ENCODE results near the gene GRAMD1B.
"Not testable (repeated sequence)": the region's sequence is repeated elsewhere in the genome, so short reads cannot be mapped to it uniquely, and the experiment has no call there.

GRAMD1B gene

DNA sequence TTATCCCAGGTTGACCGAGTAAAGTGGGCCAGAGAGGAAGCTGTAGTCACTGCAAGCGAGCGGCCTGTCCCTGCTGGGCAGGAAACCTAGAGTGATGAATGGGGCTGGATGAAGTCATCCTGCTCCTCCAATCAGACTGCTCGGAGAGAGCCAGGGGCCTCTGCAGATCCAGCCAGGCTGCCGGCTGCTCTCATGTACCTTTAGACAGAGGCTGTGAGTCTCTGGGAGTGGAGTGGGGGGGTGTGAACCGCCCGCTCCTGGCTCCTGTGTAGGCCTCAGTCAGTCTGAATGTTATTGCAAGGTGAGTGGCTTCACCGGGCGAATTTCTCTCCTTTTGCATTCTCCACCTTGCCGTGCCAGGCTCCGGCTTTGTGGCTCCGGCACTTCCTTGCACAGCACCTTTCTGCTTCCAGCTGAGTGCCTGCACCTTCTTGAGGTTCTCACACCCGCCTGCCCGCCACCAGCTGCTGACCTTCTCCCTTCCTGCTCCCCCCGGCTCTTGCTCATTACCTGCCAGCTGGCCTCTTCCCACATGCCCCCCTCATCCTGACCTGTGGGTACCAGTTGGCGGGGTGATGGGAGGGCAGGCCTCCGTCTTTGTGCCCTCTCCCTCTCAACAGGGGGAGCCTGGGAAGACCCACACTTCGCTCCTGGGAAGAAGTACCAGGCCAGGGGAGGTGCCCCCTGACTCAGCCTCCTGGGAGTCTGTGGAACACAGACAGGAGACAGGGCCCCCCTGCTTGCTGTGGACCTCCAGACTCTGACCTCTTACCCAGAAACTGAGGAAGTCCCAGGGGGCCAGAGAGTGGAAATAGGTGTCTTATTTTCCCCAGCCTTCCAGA lies 79.9 kb downstream of the GRAMD1B start:
- DNase-seq: no peak
- no peak for ATAC-seq

DNA sequence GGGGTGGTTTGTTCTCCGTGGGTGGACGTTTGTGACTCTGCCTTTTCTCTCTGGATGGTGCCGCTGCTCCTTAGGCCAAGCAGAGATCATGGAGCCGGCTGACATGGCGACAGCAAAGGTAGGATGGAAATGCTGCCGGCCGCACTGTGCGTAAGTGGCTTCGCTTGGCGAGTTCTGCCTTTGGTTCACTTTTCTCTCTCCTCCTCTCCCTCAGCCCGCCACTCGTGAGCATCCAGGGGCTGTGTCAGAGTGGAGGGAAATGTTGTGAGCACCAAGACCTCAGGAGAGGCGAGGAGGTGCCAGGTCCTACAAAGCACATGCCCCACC lies 80.5 kb downstream of the GRAMD1B start:
- no peak for ATAC-seq
- DNase-seq: no peak

DNA sequence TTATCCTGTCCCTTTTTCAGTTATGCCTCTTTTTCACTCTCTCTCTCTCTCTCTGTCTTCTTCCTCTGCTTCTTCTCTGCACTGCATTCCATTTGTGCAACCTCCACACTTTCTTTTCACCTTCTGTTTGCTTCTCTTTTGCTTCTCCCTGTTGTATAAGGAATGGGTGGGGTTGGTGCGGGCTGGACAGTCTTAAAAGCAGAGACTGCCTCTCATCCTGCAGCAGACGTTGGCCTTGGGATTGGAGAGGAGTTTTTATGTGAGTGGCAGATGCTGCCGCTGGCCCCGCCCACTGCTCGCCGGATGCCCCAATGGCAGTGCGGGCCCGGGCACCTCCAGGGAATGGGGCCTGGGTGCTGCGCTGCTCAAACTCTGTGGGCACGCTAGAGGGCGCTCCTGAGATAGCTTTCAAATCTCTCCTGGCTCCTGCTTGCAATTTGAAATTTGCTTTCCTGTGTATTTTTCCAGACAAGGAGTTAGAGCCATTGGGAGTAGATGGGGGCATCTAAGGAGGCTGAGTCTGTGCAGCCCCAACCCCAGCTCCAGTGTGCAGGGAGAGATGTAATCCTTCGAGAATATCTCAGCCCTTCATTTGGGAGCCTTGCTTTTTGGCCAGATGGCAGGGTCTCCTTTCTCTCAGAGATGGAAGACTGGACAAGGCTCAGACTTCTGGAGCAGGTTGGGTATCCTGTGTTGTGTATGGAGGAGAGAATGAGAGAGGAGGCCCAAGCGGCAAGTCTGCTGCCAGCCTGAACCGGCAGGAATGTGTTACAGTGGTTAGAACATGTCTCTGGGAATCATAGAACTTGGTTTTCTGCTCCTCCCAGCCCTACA lies 81.2 kb downstream of the GRAMD1B start:
- ATAC-seq (peak; percentile 96), DNase-seq (peak; percentile 80)

DNA sequence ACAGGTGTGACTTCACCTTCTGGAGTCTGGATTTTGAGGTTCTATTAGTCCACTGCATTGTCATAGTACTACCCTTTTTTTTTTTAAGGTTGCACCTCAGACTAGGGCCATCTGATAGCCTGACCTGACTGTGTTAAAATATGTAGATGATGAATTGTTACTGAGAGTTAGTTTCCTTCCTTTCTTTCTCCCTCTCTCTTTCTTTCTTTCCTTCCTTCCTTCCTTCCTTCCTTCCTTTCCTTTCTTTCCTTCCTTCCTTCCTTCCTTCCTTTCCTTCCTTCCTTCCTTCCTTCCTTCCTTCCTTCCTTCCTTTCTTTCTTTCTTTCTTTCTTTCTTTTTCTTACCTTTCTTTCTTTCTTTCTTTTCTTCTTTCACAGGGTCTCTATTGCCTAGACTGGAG lies 83.2 kb downstream of the GRAMD1B start:
- DNase-seq, ATAC-seq: not testable (repeated sequence)

DNA sequence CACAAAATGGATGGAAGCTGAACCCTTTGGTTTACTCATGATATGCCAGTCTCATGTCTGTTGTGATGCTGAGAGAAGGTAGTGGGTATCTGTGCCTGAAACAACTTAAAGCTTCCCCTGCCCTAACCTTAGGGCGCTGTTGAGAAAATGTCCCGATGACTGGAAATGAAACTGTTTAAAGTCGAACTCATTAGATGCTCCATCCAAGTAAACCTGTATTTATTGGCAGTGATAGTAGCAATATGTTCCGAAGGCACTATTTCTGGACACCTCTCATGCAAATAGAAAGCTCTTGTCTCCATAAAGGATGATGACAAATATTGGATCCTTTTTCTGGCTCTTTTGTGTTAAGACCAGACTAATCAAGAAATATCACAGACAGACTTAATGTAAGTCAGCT lies 86.2 kb downstream of the GRAMD1B start:
- ATAC-seq: no peak
- no peak for DNase-seq

DNA sequence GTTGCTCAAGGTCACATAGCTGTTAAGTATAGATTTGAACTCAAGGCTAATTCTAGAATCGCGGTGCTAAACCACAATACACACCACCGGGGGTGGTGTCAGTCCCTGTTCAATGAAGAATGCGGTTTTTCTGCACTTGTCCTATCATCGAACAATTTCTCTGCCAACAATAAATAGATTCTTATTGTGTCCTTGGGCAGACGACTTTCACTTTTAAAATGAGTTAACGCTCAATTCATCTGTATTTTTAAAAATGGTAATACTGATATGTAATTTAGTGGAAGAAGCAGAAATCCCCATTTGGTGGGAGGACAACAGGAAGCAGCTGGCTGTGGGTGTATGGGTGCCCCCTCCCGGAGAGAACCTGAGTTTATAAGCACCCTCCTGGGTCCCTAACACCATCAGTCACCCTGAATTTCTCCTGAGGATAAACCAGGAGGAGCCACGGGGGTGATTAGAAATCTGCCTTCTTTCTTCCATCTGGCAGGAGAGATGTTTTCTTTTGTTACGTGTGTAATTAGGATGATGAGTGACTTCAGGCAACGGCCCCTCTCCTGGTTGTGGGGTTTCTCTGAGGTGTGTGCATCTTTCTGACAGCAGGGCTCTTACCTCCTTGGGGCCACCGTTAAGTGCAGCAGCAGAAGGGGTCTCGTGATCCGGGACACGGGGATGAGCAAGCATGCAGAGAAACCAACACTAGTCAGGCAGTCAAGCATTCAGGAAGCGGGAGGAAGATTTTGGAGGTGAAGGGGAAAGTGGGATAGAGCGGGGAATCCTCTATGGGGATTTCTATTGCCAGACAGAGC lies 87.7 kb downstream of the GRAMD1B start:
- DNase-seq: no peak
- peak; percentile 23 for ATAC-seq

DNA sequence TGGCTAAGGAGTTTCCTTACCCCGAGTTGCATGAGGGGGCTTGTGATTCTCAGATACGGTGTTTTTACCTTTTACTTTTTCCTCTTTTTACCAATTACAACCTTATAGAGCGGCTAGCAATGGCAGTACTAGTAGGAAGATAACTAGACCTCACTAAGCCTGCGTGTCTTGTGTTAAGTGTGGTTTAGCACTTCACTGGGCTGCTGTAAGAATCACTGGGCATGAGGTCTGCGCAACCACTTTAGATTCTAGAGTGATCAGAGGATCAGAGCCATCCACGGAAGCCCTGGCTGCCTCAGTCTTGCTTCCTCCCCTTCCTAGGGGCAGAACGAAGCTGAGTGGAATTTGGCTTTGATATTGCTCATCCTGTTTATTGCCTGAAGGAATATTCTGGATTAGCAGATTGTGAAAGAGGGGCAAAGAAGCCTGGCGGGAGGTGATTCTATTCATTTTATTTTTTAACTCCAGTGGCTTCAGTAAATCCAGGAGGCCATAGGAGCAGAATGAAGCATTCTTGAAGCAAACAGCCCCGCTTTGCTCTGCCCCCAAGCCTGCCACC lies 88.5 kb downstream of the GRAMD1B start:
- no peak for ATAC-seq
- no peak for DNase-seq

DNA sequence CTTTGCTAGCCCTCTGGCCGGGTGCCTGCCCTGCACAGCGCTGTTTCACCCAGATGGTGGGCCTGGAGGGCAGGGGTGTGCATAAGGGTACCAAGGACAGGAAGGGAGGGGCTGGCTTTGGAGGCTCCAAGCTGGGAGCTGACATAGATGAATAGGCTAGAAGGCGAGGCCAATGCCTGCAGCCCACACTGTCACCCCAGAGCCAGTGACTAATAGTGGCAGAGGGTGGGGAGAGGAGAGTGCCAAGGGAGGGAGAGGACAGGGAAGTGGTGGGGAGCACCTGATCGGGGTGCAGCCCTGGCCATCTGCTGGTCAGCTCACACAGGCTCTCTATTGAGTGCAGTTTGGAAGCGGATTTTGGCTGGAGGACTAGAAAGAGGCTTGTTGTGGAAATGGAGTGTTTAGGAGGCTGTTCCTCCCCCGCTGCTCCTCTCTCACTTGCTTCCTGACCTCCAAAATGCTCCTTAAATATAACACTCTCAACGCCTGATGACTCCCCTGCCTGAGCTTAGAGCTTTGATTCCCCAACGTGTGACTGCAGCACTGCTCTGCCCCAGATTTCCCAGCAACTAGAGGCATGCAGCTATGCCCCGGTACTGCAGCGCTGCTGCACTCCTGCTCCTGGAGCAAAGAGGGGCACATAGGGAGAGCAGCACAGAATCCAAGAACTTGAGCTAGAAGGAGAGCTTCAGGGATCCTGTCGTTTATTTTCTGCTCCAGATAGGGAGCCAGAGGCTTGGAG lies 89.2 kb downstream of the GRAMD1B start:
- ATAC-seq: peak; percentile 32
- no peak for DNase-seq

DNA sequence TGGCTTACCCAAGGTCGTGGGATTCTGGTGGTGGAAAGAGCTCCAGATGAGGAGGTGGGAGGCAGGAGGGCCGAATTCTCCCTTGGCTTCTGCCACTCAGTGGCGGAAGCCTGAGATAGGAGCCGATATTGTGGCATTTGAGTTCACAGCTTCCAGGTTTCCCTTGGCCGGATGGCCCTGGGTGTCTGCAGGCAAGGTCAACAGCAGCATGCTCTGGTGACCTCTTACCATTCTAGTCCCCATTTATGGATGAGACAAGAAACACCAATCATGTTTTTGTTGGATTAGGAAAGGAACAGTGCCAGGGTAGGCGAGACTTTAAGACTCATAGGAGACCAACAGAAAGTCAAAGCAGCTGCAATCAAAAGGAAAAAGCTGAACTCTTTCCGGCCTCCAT lies 89.7 kb downstream of the GRAMD1B start:
- ATAC-seq: no peak
- no peak for DNase-seq

DNA sequence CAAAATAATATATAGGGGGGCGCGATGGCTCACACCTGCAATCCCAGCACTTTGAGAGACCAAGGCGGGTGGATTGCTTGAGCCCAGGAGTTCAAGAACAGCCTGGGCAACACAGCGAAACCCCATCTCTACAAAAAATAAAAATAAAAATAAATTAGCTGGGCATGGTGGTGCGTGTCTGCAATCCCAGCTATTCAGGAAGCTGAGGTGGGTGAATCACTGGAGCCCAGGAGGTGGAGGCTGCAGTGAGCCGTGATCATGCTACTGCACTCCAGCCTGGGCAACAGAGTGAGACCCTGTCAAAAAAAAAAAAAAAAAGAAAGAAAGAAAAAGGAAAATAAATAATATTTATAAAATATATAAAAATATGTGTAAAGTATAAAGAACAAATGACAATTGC lies 90.4 kb downstream of the GRAMD1B start:
- not testable (repeated sequence) for DNase-seq, ATAC-seq

DNA sequence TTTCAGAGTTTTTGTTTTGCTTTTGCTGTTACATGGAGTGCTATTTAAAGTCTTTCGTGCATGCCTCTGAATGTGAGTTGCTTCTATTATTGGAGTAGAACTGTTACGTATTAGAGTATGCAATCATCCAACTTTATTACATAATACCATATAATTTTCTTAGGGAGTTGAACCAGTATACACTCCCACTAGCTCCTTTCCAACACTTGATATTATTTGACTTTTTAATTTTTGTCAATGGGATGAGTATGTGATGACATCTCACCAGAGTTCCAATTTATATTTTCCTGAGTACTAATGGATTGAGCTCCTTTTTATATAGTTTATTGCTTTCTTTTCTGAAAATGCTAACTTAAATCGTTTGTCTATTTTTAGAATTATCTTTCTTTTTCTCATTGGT lies 90.9 kb downstream of the GRAMD1B start:
- DNase-seq (no peak), ATAC-seq (no peak)

DNA sequence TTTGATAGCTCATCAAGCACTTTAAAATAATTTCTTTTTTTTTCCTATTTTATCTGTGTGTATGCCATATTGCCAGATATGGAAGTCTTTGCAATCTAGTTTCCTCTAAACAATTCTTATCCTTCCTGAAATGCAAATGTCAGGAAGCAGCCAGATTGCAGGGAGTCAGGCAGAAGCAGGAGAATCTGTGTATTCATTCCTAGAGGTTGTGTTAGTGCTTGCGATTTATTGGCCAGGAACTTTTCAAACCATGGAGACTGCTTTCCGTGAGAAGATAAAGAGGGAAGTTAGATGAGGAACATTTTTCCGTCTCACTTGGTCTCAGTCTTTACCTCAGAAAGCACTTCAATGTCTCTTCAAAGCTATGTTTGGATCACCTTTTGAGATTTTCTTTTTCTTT lies 91.9 kb downstream of the GRAMD1B start:
- ATAC-seq: no peak
- DNase-seq: no peak

DNA sequence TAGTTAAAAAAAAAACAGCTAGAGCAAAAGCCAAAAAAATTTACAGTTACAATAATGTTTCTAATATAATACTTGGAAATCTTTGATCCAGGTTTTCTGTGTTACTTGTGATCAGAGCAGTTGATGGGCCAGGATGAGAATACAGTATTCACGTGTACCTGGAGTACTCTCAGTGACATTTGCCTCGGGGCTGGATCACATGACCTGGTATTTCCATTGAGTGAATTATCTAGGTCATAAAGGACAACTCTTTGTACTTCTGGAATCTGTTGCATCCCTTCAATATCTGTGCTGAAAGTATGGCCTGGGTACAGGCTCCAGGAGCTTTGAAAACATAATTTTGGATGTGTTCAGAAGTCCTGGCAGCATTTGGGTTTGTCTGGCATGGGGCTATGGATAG lies 93.5 kb downstream of the GRAMD1B start:
- ATAC-seq (no peak), DNase-seq (no peak)

DNA sequence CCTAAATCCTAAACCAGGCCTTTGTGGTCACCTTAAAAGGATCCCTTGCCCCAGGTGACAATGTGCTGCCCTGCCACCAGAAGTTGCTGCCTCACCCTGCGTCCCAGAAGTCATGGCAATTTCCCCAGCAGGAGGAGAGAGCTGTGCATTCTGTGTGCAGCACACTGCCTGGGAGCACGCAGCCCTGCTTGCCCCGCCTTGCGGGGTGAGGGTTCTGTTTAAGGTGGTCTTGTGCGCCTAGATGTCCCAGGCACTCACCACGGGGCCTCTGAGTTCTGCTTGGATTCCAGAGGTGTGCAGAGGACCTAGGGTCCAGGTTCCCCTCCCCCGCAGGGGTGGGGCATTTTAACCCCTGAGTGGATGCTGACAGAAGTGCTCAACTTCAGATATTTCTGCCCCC lies 95.0 kb downstream of the GRAMD1B start:
- no peak for DNase-seq
- no peak for ATAC-seq

DNA sequence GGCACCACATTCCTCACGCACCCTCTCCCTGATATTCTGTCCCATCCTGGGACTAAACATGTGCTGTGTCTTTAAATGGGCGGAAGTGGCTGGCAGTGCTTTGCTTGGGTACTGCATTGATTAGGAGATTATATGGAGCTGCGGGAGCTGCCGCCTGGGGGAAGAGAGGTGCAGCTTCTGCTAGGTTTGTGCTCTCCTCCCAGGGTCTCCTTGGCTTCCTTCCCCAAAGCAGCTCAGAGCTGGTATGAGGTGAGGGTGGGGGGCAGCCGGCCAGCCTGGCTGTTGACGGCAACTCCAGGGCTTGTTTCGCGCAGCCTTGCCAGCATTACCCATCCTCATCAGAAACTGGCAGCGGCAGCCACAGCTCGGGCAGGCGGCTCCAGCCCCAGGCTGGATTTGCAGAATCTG lies 95.4 kb downstream of the GRAMD1B start:
- no peak for ATAC-seq

DNA sequence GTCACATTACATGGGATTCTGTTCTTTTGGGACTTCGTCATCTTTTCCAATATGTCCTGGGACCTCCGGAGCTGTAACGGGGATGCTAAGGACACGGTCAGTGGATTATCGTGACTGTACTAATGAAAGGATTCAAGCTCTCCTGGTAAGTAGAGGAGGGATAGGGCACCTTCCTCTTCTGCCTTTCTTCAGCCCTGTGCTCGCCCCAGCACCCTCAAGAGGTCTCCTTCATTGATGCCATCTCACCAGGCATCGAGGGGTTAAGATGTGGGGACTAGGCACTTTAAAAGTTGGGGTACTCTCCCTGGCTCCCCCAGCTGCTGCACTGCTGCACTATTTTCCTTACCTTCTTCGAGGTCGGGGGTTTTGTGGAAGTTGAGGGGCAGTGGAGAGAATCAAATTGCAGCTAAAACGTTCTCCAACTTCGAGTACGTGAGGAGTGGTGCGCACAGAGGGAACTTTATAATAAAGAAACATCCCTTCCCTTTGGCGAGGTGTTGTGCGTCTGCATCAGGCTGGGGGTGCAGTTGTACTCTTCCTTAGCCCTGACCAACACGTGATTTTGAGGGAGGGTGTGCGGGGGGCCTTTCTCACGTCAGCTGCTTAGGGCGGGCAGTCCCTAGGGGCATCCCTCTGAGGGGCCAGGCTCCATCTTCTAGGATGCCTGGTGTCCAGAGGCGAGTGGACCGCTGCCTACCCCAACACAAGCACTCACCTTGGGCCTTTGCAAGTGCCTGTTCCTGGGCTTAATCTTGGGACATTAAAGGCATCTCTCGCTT lies 96.1 kb downstream of the GRAMD1B start:
- DNase-seq (no peak), ATAC-seq (no peak)

More for the DNA sequence above, 95.4 kb downstream of the GRAMD1B start:
- DNase-seq: no peak

DNA sequence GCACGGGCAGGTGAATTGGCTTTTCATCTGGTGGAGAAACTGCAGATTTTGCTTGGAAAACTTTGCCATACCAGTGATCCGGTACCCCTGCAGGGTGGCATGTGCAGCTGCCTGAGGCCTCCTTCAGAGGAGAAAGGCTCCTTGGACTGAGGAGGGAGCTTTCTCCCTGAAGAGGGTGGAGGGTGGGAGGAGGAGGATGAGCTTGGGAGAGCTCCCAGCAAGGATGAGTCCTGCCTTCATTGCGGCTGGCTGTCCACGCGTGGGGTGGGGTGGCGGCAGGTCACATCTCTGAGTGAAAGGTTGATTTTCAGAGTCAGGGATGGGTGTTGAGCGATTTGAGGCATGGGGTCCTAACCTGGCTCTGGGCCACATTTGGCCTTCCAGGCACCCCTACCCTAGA lies 96.8 kb downstream of the GRAMD1B start:
- ATAC-seq: no peak
- DNase-seq: no peak

DNA sequence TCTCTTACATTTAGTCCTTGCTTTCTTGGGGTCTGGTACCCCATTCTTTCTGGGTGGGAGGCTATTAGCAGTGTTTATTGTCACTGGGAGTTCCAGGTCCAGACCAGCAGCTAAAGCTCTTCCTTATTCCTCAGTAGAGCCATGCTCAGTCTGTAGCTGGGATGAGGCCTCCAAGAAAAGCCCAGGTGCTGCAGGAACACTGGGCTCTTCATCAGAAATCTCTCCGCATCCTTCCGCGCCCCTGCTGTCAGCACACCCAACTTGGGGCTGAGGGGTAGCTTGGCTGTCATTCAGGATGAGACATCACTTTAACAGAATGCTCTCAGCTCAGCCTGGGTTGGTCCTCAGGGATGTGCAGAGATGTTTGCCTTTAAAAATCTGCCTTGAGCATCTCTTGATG lies 97.5 kb downstream of the GRAMD1B start:
- no peak for ATAC-seq
- no peak for DNase-seq

DNA sequence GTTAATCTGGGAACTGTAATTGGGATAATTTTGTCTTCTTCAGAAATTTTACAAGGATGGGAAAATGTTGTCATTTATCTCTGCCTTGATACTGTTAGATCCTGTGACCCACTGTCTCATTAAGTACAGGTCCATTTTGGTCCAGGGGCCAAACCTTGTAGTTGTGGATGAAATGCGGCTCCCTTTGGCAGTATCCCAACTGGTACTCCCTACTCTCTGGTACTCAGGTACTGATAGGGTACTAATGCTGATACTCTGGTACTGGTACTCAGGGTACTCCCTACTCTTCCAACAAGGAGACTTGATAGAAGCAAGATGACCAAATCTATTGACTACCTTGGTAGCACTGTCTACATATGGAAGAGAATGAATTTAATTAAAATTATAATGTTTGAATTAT lies 97.9 kb downstream of the GRAMD1B start:
- DNase-seq: no peak
- ATAC-seq: no peak

DNA sequence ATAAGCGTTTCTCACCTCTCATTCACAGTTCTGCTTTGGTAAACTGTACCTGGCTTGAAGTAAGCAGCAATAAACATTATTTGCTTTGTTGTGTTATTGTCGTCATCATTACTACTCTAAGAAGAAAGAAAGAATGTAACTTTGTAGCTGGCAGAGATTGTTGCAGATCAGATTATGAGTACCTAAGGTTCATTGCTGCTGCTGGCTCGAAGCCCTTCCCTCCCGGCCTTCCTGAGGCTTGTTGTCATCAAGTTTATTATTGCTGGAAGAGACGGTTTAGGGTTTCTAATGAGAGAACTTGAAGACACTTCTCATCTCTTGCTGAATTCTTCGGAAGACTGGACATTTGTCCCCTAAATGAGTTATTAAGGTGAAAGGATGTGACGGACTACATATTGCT lies 101.3 kb downstream of the GRAMD1B start:
- no peak for DNase-seq
- ATAC-seq: no peak

DNA sequence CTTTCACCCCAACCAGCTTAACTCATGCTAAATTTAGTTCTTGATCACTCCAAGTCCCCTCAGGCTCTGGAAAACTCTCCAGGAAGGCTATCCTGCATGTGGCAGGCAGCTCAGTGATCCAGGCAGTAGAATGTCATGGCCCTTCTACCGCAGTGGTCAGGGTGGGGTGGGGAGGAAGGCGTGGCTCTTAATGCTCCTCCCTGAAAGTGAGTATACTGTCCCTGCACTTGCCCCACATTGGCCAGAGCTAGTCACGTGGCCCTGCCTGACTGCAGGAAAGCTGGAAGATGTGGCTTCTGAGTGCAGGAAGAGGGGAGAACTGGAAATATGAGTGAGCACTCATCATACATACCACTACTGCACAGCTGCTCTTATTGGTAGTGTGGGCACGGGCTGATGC lies 102.1 kb downstream of the GRAMD1B start:
- no peak for ATAC-seq

More for the DNA sequence above, 102.1 kb downstream of the GRAMD1B start:
- no peak for DNase-seq
